ENCODE measurements around the gene CNDP2. TPM values are rescaled to one million over a fixed set of nuclear protein-coding genes. Genes with fewer than 3 reads are reported as not detected.

Gene CNDP2
- total RNA-seq, 1 experiment from 2014 or later = 310 TPM

DNA sequence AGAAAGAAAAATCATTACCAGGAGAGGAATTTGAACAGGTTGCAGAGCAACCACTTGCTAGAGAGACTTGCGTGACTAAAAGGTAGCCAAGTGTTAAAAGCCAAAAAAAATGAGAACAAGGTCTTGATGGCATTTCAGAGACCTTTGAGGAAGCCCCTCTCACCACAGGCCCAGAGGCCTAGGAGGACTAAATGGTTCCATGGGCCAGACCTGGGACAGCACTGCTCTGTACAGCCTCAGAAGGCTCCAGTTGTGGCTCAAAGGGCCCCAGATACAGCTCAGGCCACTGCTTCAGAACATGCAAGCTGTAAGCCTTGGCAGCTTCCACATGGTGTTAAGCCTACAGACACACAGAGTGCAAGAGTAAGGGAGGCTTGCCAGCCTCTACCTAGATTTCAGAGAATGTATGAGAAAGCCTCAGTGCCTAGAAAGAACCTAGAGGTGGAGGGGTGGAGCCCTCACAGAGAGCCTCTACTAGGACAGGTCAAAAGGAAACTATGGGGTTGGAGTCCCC, 53.5 kb downstream of the CNDP2 start:
- Histone ChIP-seq H3K27me3 (ENCODE audit: control insufficient read depth, insufficient read depth, low read length) (0 out of 2 replicates have a peak, but pooled peaks cover 4% of the 10 kb centered on the region), H3K4me1 (ENCODE audit: control insufficient read depth, insufficient read depth, low read length) (no peaks in the 10 kb centered on the region), H3K27ac (ENCODE audit: low read length) (no peak overlapping the region), H3K36me3 (ENCODE audit: control insufficient read depth, insufficient read depth, low read length) (no peaks in the 10 kb centered on the region), H3K4me3 (ENCODE audit: low read depth in 2 of 2, low read length in 2 of 2) (no peak overlapping the region), H3K9me3 (ENCODE audit: control insufficient read depth, insufficient read depth, low read depth, low read length) (no peaks in the 10 kb centered on the region)
- in situ Hi-C loops (cut with HindIII; ENCODE audit: low pct_unique_long_range_greater_than_20kb, low sequenced_read_pairs) (no loop called here), intact Hi-C loops (cut with micrococcal nuclease; ENCODE audit: unreplicated experiment) (loop anchor here (5.0 kb wide), 1 partner anchor 52 kb away; the partner anchor contains the start of gene CNDP2)
- no peak for TF ChIP-seq REST (IDR thresholded peaks at IDR 0.05; ENCODE audit: insufficient read depth in 1 of 2, low read depth in 2 of 2, low read length in 1 of 2)
- no peak for TF ChIP-seq TCF7L2 (IDR thresholded peaks at IDR 0.05; ENCODE audit: low read depth, low read length)
- TF ChIP-seq SIN3A (IDR thresholded peaks at IDR 0.05; ENCODE audit: borderline replicate concordance, insufficient read depth, low read depth, low read length) = no peak
- TF ChIP-seq, protein P1, sequence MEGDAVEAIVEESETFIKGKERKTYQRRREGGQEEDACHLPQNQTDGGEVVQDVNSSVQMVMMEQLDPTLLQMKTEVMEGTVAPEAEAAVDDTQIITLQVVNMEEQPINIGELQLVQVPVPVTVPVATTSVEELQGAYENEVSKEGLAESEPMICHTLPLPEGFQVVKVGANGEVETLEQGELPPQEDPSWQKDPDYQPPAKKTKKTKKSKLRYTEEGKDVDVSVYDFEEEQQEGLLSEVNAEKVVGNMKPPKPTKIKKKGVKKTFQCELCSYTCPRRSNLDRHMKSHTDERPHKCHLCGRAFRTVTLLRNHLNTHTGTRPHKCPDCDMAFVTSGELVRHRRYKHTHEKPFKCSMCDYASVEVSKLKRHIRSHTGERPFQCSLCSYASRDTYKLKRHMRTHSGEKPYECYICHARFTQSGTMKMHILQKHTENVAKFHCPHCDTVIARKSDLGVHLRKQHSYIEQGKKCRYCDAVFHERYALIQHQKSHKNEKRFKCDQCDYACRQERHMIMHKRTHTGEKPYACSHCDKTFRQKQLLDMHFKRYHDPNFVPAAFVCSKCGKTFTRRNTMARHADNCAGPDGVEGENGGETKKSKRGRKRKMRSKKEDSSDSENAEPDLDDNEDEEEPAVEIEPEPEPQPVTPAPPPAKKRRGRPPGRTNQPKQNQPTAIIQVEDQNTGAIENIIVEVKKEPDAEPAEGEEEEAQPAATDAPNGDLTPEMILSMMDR (IDR thresholded peaks at IDR 0.05) = no peak
- no peak for TF ChIP-seq POLR2AphosphoS5 (IDR thresholded peaks at IDR 0.05; ENCODE audit: low read depth, low read length)
- no peak for ATAC-seq
- CTCF ChIA-PET = interaction anchor here (0.6 kb wide), 1 partner anchor 80 kb away, joined by 7 read pairs; no protein-coding TSS in a partner anchor
- no peak for DNase-seq (ENCODE audit: low read depth, low spot score)
- no TSS peak for BruUV-seq (replicated peaks)
- POLR2A ChIA-PET = no interaction called here

DNA sequence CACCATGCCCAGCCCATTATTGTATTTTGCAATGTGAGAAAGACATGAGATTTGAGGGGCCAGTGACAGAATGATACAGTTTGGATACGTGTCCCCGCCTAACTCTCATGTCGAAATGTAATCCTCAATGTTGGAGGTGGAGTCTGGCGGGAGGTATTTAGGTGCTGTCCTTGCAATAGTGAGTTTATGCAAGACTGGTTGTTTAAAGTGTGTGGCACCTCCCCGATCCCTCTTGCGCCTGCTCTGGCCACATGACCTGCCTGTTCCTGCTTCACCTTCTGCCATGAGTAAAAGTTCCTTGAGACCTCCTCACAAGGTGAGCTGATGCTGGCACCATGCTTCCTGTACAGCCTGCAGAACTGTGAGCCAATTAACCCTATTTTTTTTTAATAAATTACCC, 54.7 kb downstream of the CNDP2 start:
- Histone ChIP-seq H3K36me3 (ENCODE audit: control insufficient read depth, insufficient read depth, low read length) (no peaks in the 10 kb centered on the region), H3K27me3 (ENCODE audit: control insufficient read depth, insufficient read depth, low read length) (0 out of 2 replicates have a peak, but pooled peaks cover 4% of the 10 kb centered on the region), H3K27ac (ENCODE audit: low read length) (no peak overlapping the region), H3K4me1 (ENCODE audit: control insufficient read depth, insufficient read depth, low read length) (no peaks in the 10 kb centered on the region), H3K9me3 (ENCODE audit: control insufficient read depth, insufficient read depth, low read depth, low read length) (no peaks in the 10 kb centered on the region), H3K4me3 (ENCODE audit: low read depth in 2 of 2, low read length in 2 of 2) (no peak overlapping the region)
- CTCF ChIA-PET = interaction anchor here (0.7 kb wide), 2 partner anchors 356 to 665 kb away, joined by 3 to 5 read pairs; no protein-coding TSS in a partner anchor
- ATAC-seq = no peak
- BruUV-seq (replicated peaks) = no TSS peak
- no peak for DNase-seq (ENCODE audit: low read depth, low spot score)
- in situ Hi-C loops (cut with HindIII; ENCODE audit: low pct_unique_long_range_greater_than_20kb, low sequenced_read_pairs) (no loop called here), intact Hi-C loops (cut with micrococcal nuclease; ENCODE audit: unreplicated experiment) (loop anchor here (5.0 kb wide), 1 partner anchor 54 kb away; the partner anchor contains the start of gene CNDP2)
- TF ChIP-seq POLR2AphosphoS5 (IDR thresholded peaks at IDR 0.05; ENCODE audit: low read depth, low read length) = no peak
- TF ChIP-seq, protein P1 (IDR thresholded peaks at IDR 0.05) = no peak
- TF ChIP-seq SIN3A (IDR thresholded peaks at IDR 0.05; ENCODE audit: borderline replicate concordance, insufficient read depth, low read depth, low read length) = no peak
- no peak for TF ChIP-seq REST (IDR thresholded peaks at IDR 0.05; ENCODE audit: insufficient read depth in 1 of 2, low read depth in 2 of 2, low read length in 1 of 2)
- no peak for TF ChIP-seq TCF7L2 (IDR thresholded peaks at IDR 0.05; ENCODE audit: low read depth, low read length)
- POLR2A ChIA-PET = no interaction called here

All from Panc1 (cell line).